Measurements from ENCODE around the gene RETSAT.
"Not testable (repeated sequence)": the region's sequence is repeated elsewhere in the genome, so short reads cannot be mapped to it uniquely, and the experiment has no call there.

RETSAT gene

GRCh38 chr2:85334928-85335327, 19.4 kb downstream of the RETSAT start:
- no peak for DNase-seq (ENCODE audit: low read depth in 1 of 2, low spot score in 1 of 2)
- H3K27ac ChIP-seq (replicated peaks) = no peak overlapping the region
- no peaks in the 10 kb centered on the region for H3K27me3 ChIP-seq (ENCODE audit: insufficient read depth, poor library complexity, severe bottlenecking)
- H3K4me3 ChIP-seq (replicated peaks; ENCODE audit: insufficient read depth, low read length) = no peak overlapping the region
- no peak for TF ChIP-seq POLR2AphosphoS5 (IDR thresholded peaks at IDR 0.05; ENCODE audit: low read depth)
- no peak for TF ChIP-seq GABPA (IDR thresholded peaks at IDR 0.05; ENCODE audit: low read depth)
- no peak for TF ChIP-seq CTCF (IDR thresholded peaks at IDR 0.05; ENCODE audit: insufficient read depth, low read length)
- TF ChIP-seq REST (IDR thresholded peaks at IDR 0.05; ENCODE audit: insufficient replicate concordance, low read depth) = no peak
- no peak for TF ChIP-seq SPI1 (IDR thresholded peaks at IDR 0.05; ENCODE audit: borderline replicate concordance, low read depth)

- not testable (repeated sequence) for H3K4me3 ChIP-seq (replicated peaks; ENCODE audit: insufficient read depth, low read length); H3K27ac ChIP-seq (replicated peaks); DNase-seq (ENCODE audit: low read depth in 1 of 2, low spot score in 1 of 2); H3K27me3 ChIP-seq (ENCODE audit: insufficient read depth, poor library complexity, severe bottlenecking)
Observed at GRCh38 chr2:85333877-85334276, 20.5 kb downstream of the RETSAT start.

- TF ChIP-seq REST (IDR thresholded peaks at IDR 0.05; ENCODE audit: insufficient replicate concordance, low read depth) (no peak), SPI1 (IDR thresholded peaks at IDR 0.05; ENCODE audit: borderline replicate concordance, low read depth) (no peak), CTCF (IDR thresholded peaks at IDR 0.05; ENCODE audit: insufficient read depth, low read length) (no peak)
- Histone ChIP-seq H3K27me3 (ENCODE audit: insufficient read depth, poor library complexity, severe bottlenecking) (no peaks in the 10 kb centered on the region), H3K4me3 (replicated peaks; ENCODE audit: insufficient read depth, low read length) (no peak overlapping the region), H3K27ac (replicated peaks) (no peak overlapping the region)
- no peak for DNase-seq (ENCODE audit: low read depth in 1 of 2, low spot score in 1 of 2)
Observed at GRCh38 chr2:85330839-85331636, 23.3 kb downstream of the RETSAT start.

GRCh38 chr2:85329701-85330100, 24.6 kb downstream of the RETSAT start:
- H3K4me3 ChIP-seq (replicated peaks; ENCODE audit: insufficient read depth, low read length); H3K27ac ChIP-seq (replicated peaks); DNase-seq (ENCODE audit: low read depth in 1 of 2, low spot score in 1 of 2); H3K27me3 ChIP-seq (ENCODE audit: insufficient read depth, poor library complexity, severe bottlenecking): not testable (repeated sequence)

- TF ChIP-seq CTCF (IDR thresholded peaks at IDR 0.05; ENCODE audit: insufficient read depth, low read length) (no peak), REST (IDR thresholded peaks at IDR 0.05; ENCODE audit: insufficient replicate concordance, low read depth) (no peak), GABPA (IDR thresholded peaks at IDR 0.05; ENCODE audit: low read depth) (no peak), SPI1 (IDR thresholded peaks at IDR 0.05; ENCODE audit: borderline replicate concordance, low read depth) (no peak), POLR2AphosphoS5 (IDR thresholded peaks at IDR 0.05; ENCODE audit: low read depth) (no peak)
- H3K27ac ChIP-seq (replicated peaks) = no peak overlapping the region; the same call in 1 of the 2 replicates
- H3K4me3 ChIP-seq (replicated peaks; ENCODE audit: insufficient read depth, low read length) = no peak overlapping the region
- no peak for DNase-seq (ENCODE audit: low read depth in 1 of 2, low spot score in 1 of 2)
- H3K27me3 ChIP-seq (ENCODE audit: insufficient read depth, poor library complexity, severe bottlenecking) = no peaks in the 10 kb centered on the region
Observed at GRCh38 chr2:85329181-85329651, 25.1 kb downstream of the RETSAT start.

Data from HL-60 (cell line).